LHCN-M2 (cell line): Measurements from ENCODE around the gene GLIPR1L1. TPM values are rescaled to one million over a fixed set of nuclear protein-coding genes. Genes with fewer than 3 reads are reported as not detected.
A peak's percentile ranks its signal among the peaks of the same experiment; 100 is the strongest.

Source experiments
- DNase-seq: peaks from one replicate; pipeline ENCODE4 v3.0.0-alpha.2; 2012; ENCODE audit warnings: low read depth
- total RNA-seq: library from RNA; depleted of rRNA; stranded (reverse); fragments of >200 nt; gene quantifications from 2 replicates; pipeline ENCODE4 v1.2.3, GENCODE V29; 2014; rRNA removed

The GLIPR1L1 gene
- total RNA-seq, 1 experiment from 2014 or later = not detected

DNA sequence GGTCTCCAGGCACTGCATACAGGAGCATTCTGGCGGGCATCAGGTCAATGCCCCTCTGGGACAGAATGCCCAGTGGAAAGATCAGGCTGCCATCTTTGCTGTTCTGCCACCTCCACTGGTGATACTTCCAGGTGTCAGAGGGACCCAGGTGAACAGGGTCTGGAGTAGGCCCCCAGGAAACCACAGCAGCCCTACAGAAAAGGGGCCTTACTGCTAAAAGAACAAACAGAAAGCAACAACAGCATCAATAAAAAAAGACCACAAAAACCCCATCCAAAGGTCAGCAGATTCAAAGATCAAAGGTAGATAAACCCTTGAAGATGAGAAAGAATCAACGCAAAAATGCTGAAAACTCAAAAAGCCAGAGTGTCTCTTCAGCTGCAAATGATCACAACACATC, 15.9 kb downstream of the GLIPR1L1 start:
- DNase-seq = no peak

DNA sequence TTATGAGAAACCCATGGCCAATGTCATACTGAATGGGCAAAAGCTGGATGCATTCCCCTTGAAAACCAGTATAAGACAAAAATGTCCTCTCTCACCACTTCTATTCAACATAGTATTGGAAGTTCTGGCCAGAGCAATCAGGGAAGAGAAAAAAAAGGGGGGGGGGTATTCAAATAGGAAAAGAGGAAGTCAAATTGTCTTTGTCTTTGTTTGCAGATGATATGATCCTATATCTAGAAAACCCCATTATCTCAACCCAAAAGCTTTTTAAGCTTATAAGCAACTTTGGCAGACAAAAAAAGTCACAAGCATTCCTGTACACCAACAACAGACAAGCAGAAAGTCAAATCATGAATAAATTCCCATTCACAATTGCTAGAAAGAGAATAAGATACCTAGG, 19.5 kb downstream of the GLIPR1L1 start:
- no peak for DNase-seq

DNA sequence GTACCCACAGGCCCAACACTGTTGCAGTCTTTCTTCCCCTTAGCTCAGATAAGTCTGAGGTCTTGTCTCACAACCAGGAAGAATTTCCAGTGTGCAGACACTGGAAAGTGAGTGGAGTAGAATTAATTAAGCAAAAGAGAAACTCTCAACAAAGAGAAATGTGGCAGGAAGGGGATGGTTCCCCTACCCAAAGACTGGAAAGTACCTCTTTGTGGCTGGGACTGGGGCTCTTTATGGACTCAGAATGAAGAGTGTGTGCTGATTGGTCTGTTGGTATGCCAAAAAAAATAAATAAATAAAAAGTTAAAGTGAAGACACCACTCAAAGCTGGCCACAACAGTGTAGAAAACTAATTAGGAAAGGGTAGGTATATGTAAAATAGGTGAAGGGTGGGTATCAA, 26.4 kb downstream of the GLIPR1L1 start:
- DNase-seq = no peak

DNA sequence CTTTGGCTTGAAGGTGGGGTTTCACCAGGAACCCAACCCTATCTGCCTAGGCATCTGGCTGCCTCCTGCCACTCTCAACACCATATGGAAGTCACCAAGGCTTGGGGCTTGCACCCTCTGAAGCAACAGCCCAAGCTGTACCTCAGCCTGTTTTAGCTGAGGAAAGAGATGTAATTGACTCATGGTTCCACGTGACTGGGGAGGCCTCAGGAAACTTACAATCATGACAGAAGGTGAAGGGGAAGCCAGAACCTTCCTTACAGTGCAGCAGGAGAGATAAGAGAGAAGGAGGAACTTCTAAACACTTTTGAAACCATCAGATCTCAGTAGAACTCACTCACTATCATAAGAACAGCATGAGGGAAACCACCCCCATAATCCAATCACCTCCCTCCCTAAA, 26.9 kb downstream of the GLIPR1L1 start:
- DNase-seq = no peak

DNA sequence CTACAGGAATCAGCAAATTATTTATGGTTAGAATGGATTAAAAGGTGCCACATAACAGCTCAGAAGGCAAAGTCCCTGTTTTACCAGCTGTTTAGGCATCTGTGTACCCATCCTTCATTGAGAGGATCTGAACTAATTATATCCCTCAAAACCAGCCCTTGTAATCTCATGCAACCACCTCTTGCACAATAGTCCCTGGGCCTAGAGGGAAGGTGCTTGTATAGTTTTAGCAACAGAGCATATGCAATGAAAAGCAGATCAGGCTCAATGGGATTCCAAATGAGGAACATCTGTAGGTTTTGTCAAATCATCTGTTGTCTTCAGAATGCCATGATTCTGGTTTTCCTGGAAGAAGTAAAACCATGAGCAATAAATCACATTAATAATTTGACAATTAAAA, 30.4 kb downstream of the GLIPR1L1 start:
- peak; percentile 95 for DNase-seq

DNA sequence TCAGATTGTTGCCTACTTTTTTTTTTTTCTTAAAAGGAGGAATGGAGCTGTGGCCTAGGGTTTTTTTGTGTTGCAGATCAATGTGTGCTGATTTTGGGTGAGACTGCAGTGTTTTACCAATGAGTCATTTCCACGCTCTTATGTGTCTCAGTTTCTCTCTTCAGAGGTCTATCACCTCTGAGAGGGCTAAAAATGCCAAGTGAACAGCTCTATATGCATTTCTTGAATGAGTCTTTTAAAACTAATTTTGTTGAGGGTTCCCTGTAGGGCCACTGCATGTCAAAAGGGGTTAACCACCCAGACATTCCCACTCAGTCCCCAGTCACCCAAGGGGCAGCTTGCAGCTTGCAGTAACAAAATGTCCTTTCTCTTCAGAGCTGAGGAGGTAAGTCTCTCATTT, 32.2 kb downstream of the GLIPR1L1 start:
- peak; percentile 43 for DNase-seq

DNA sequence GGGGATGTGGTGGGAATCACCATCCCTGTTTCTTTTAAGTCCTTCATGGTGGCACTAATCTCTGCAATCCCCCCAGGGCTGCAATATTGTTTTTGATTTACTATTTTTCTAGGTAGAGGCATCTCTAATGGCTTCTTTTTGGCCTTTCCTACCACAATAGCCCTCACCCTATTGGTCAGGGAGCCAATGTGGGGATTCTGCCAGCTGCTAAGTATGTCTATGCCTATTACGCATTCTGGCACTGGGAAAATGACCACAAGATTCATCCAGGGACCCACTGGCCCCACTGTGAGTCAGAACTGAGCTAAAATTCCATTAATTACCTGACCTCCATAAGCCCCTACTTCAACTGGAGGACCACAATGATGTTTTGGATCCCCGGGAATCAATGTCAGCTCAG, 40.5 kb downstream of the GLIPR1L1 start:
- DNase-seq = peak; percentile 26

DNA sequence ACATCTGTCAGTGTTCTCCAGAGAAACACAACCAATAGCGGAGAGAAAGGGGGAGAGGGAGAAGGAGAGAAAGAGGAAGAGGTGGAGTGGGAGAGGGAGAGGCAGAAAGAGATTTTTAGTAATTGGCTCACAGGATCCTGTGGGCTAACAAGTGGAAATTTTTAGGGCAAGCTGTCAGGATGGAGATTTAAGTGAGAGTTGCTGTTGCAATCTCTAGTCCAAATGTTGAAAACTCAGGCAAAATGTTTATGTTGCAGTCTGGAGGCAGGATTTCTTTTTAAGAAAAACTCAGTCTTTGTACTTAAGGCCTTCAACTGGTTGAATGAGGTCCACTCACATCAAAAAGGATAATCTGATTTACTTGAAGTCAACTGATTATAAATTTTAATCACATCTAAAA, 43.9 kb downstream of the GLIPR1L1 start:
- DNase-seq = no peak

DNA sequence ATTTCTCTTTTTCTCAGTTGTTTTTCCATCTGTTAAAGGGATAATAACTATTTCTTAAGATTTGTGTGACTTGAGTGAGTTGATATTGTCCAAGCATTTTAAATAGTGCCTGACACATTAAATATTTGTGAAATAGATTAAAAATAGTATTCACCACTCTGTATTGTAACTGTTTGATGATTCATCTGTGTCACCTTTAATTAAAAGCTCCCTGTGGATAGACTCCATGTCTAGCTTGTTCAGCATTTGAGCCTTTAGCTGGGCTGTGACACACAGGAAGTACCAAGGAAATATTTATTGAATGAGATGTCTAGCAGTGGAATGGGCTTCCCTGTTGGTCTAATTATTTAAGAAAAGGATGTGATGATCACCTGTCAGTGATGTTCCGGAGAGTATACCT, 54.6 kb downstream of the GLIPR1L1 start:
- peak; percentile 58 for DNase-seq

DNA sequence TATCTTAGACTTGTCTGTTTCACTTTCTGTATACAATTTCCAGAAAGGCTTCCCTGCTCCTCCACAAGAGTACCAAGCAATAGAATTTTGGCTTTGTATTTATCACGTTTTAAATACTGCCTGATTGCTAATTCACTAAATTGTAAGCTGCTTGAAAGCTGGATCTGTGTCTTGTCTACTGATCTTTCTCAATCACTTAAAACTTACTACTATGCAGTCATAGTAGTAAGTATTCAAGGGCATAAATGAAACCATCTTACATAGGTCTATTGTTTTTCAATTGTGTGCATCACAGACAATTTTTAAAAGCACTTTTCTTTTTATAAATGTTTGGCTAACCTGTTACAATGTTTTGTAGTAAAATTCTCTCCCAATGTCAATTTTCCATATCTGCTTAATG, 55.2 kb downstream of the GLIPR1L1 start:
- DNase-seq = no peak

DNA sequence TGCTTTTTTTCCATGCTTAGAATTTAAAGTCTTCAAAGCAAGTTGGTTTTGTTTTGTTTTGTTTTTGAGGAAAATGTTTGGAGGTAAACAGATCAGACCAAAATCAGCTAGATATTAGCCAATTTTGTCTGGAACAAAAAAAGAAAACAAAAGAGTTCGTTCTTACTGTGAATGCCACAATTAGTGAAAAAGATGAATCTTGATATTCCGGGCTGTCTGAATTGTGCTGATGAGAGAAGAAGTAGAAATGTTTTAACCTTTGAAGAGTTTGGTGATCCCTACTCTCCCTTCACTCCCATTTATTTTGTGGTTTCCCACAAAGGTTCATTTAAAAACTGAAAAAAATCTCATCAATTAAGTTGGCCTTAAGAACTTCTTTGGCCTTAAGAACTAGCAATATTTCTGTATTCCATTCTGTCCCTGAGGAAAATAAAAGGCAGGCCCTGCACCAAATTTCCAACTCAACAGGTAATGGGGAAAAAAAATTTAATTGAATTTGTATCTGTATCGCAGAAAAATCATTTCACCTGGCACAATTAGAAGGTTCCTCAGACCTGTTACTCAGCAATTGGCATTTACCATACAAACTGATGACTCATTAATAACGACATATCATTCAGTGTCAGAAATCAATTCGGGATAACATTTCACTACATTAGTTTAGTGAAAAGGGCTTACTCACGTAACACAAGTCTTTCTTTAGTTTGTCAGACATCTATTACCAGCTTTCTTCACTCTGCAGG, 55.9 kb downstream of the GLIPR1L1 start:
- DNase-seq = no peak

DNA sequence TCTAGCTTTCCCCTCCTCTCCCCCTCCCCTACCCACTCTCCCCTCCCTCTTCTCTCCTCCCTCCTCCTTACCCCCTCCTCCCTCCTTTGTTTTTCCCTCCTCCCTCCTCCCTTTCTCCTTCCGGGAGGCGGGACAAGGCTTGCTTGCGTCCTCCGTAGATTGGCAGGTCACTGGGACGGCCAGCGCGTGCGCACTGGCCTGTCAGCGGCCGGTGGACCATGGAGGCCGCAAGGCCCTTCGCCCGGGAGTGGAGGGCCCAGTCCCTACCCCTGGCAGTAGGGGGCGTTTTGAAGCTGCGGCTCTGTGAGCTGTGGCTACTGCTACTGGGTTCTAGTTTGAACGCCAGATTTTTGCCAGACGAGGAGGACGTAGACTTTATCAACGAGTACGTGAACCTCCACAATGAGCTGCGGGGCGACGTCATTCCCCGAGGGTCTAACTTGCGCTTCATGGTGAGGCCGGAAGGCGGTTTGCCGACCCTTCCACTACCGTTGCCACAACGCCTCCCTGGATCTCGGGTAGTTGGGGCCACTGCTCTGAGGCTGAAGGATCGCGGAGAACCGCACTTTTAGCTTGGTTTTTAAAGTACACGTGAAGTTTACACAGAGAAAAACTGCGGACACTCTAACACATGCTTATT, 56.5 kb downstream of the GLIPR1L1 start, which contains the start of gene GLIPR1L2:
TSS of gene GLIPR1L2 (plus strand) at position 191 of the 640 bp plus-strand sequence. CDS start at position 219, 28 bp downstream.
- peak; percentile 97 for DNase-seq

DNA sequence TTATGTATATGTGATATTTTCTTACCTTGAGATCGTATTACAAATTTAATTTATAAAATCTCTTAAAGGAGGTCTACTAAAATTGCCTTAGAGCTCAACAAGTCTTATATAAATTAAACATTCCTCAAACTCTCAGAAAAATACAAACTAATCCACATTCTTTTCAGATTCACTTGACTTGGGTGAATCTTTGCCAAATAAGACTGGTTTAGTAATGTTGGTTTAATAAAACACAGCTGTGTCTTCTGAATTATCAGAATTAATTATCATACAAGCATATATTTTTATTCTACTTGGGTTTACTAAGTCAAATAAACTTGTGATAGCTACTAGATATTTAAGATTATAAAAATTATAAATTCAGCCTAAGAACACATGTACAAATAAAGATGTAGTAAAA, 69.8 kb downstream of the GLIPR1L1 start:
- DNase-seq = no peak

DNA sequence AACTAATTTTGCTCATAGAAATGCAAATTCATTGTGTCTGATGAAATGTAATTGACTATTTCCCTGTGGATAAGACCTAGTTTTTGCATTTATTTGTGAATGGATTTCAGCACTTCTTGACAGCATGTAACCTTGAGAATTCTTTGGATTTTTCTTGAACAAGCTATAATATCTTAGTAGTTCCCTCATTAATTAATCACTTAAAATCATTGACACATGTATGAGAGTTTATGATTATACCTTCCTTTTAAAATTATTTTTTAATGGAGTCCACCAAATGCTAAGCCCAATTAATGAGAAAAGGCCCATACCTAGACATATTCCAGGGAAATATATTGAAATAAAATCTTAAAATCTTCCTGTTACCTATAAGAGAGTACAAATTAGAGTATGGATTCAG, 73.2 kb downstream of the GLIPR1L1 start:
- DNase-seq = no peak

DNA sequence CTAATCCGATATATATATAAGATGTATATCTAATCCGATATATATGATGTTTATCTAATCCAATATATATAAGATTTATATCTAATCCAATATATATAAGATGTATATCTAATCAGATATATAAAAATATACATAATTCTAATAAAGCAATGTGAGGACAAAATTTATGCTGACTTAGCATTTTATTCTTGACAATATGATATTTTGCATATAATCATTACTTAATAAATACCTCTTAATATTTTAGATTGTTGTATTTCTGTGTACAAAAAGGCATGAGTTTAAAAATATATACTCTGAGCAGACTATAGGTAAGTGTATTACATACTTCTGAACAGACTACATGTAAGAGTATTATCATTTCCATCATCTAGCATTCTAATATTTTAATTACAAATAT, 75.4 kb downstream of the GLIPR1L1 start:
- no peak for DNase-seq

DNA sequence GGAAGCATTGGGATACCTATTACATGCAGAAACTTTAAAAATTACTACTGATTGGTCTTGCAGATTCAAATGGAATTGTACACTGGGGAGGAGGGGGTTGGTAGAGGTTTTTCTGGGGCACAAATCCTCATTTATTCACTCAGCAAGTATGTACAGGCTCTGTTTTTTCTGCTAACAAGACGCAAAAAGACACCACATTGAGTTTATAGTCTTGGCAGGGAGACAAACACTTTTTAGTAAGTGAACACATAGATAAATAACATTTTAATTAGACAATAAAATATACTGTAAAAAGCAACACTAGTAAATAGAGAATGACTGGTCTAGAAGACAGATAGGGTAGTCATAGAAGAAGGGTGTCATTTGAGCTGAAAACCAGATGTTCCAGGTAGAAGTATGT, 80.2 kb downstream of the GLIPR1L1 start:
- no peak for DNase-seq

DNA sequence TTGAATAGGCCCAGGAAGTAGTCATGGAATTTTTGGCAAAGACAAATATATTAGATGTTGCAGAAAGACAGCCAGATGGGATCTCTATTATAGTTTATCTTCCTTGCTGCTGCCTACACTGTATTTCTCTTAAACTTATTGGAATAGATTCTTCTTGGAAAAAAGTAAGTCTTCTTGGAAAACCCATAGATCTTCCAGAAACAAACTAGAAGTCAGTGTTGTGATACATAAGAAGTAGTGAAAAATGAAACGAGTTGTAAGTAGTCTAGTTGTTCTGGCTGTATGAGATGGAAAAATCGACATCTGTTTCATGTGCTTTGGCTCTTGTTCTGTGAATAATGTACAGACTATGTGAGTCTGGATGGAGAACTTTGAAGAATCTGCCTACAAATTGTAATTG, 85.4 kb downstream of the GLIPR1L1 start:
- DNase-seq = no peak

Other genes with a start within 250 kb of the GLIPR1L1 start
- not detected in 2 replicates for gene KCNC2, start 124.8 kb upstream of the GLIPR1L1 start, total RNA-seq
- gene CAPS2, start 4.3 kb upstream of the GLIPR1L1 start, total RNA-seq = 4.1 and 8.5 TPM in 2 replicates
- 0.32 and 0.92 TPM in 2 replicates for gene GLIPR1L2, start 56.4 kb downstream of the GLIPR1L1 start, total RNA-seq
- gene GLIPR1, start 146.1 kb downstream of the GLIPR1L1 start, total RNA-seq = 56.1 and 60.3 TPM in 2 replicates
- gene KRR1, start 176.9 kb downstream of the GLIPR1L1 start, total RNA-seq = 46.6 and 52.7 TPM in 2 replicates